ENCODE measurements around the gene RILPL1.
"Not testable (repeated sequence)": the region's sequence is repeated elsewhere in the genome, so short reads cannot be mapped to it uniquely, and the experiment has no call there.

RILPL1 gene

GRCh38 chr12:123529686-123530085, 3.8 kb downstream of the RILPL1 start:
- DNase-seq = no peak

DNA sequence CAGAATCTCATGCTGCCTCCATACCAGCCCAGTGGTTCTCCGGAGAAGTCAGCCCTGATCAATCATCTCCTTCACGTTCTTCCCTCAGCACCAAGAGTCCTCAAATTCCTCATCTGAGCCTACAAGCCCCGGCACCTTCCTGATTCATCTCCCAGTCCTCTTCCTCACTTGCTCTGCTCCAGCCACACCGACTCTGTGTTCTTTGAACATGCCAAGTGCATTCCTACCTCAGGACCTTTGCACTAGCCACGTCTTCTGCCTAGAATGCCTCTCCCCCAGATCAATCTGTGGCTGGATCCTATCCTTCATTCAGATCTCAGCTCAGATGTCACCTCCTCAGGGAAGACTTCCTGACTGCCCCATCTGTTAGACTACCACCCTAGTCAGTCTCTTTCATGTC, 4.7 kb downstream of the RILPL1 start:
- no peak for DNase-seq

DNA sequence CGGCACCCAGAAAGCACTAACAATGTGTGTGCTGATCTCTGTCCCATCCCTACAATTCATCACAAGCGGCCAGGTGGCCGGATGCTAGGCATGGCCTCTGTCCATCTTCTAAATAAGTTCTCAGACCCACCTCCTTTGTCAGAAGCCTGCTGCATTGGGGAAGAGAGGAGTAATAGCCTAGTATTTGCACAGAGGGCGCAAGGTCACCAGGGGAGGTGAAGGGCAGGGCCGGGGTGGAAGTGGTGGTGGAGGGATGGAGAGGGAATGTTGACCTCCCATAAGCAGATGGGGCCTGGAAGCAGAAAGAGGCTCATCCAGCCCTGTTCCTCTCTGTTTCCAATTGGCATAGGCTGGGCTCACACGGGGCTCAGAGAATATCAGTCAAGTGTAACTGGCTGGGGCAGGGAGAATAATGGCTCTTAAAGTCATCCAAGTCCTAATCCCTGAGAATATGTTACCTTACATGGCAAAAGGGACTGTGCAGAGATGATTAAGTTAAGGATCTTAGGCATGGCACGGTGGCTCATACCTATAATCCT, 6.9 kb downstream of the RILPL1 start:
- no peak for DNase-seq

GRCh38 chr12:123524378-123524777, 9.1 kb downstream of the RILPL1 start:
- DNase-seq = no peak

DNA sequence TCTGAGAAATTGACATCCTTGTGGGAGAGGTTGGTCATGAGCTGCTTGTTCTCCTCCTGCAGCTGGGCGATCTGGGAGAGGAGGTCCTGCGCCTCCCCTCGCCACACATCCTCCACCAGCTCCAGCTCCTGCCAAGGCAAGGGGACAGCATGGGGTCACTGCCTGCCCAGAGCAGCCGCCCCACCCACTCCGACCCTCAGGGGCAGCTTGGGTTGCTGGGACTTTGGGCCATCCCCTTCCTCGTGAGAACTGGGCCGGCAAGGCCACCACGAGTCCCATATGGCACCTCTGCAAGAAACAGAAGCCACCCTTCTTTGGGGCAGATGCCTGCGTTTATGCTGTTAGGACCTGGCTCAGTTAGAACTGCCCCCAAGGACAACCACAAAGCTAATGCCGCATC, 10.0 kb downstream of the RILPL1 start:
- no peak for DNase-seq

DNA sequence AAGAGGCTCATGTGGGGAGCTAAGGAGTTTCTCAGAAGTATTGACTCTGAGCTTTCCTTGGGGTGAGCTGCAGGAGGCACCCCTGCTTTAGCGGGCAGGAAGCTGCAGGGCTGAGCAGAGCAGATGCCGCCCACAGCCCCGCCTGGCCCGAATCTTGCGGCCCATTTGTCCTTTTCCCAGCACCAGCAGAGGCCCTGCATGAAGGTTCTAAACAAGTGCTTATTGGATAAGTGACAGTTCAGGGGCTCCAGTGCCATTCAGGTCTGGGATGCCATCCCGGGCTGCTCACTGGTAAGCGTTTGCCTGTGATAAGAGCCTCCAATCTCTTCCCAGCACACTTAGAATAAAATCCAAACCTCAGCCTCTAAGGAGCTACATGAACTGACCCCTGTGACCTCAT, 11.4 kb downstream of the RILPL1 start:
- no peak for DNase-seq

- DNase-seq = no peak
These were observed 12.7 kb downstream of the RILPL1 start for GRCh38 chr12:123520567-123521474.

GRCh38 chr12:123519141-123520001, 14.1 kb downstream of the RILPL1 start:
- no peak for DNase-seq

DNA sequence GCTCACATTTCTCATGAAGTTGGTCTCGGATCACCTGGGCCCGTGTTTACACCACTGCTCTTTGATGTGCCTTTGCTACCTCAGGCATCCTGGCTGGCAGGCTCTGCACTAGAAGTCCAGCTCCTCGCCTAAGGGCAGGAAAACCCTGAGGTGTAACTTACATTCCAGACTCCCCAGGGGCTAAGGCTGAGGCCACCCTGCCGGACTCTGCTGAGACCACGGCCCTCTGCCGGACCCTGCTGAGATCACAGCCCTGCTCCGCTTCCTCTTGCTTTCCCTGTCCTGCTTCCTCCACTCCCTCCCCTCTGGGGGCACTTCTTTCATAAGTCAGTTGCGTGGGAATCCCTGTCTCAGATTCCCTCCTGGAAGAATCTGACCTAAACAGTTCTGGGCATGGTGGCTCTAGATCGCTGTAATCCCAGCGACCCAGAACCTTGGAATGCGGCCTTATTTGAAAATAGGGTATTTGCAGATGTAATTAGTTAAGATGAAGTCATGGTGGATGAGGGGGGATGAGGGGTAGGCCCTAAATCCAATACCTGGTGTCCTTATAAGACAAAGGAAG, 17.2 kb downstream of the RILPL1 start:
- no peak for DNase-seq

- DNase-seq = not testable (repeated sequence)
These were observed 18.8 kb downstream of the RILPL1 start for GRCh38 chr12:123514582-123515221.

DNA sequence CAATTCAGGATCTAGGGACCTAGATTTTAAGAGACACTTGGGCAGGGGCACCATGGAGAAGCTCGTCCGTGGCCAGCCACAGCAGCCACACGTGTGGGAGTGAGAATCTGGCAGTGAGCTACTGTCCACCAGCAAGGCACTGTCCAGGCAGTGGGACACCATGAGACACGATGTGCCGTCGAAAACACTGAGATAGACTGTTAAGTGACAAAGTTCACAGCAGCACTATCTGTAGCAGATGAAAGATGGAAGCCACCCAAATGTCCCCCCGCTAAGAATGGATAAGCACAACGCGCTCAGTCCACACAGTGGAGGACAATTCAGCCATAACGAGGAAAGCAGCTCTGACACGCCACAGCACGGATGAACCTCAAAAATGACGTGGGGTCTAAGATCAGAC, 19.7 kb downstream of the RILPL1 start:
- DNase-seq = no peak

DNA sequence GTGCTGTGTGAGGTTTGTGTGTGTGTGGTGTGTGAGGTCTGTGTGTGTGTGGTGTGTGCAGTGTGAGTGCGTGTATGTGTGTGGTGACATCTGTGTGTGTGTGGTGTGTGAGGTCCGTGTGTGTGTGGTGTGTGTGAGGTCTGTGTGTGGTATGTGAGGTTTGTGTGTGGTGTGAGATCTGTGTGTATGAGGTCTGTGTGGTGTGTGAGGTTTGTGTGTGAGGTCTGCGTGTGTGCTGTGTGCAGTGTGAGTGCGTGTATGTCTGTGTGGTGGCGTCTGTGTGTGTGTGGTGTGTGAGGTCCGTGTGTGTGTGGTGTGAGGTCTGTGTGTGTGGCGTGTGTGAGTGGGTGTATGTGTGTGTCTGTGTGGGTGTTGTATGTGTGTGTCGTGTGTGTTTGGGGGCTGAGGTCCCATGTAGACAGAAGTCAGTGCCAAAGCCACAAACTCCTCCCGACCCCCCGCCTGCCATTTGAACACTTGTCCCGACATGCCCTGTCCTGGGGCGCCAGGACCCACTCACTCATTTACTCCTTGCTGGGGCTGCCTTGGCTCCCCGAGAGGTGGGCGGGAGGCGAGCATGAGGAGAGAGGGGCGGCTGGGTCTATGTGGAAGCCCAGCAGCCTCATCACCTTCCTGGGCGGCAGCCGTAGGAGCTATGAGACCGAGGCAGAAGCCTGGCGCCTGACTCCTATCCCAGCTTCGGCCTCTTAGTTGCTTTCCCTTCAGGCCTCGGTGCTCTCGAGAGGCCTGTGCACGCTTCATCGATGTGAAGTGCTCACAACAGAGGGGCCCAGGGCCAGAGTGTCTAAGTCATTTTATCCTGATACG, 20.5 kb downstream of the RILPL1 start:
- DNase-seq = no peak

DNA sequence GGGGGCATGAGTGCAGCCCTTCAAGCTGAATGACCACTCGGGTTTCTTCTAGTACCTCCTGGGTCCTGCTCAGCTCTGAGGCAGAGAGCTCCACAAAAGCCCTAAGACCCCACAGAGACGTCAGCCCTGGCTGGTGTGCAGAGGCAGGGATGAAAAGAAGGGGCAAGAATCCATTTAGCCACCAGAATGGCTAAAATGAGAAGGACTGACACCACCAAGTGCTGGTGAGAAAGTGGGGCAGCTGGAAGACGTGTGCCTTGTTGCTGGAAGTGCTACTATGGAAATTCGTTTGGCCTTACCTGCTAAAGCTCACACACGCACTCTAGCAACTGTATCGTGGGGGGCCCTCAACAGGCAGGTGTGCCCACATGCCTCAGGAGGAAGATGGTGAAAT, 26.7 kb downstream of the RILPL1 start:
- no peak for DNase-seq

GRCh38 chr12:123506059-123506842, 27.3 kb downstream of the RILPL1 start:
- DNase-seq = no peak

DNA sequence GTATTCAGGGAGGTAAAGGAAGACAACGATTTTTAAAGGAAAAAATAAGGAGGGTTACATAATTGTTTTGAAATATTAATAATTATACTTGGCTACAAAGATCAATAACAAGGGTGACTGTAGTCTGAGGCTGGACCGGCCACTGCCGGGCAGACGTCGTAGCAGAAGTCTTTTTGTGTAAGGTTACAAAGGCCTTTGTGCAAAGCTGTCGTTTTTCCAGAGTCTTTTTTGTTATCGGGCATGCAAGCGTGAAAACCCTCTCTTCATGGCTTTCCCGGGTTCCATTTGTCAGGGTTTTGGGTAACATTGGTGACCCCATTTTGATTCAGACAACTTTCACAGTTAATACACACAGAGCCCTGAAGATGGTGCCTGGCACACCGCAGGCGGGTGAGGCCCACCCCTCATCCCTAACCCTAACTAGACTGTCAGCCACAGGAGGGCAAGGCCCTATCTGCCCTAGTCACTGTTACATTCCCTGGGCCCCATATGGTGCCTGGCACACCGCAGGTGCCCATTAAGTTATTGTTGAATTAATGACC, 31.3 kb downstream of the RILPL1 start:
- no peak for DNase-seq

DNA sequence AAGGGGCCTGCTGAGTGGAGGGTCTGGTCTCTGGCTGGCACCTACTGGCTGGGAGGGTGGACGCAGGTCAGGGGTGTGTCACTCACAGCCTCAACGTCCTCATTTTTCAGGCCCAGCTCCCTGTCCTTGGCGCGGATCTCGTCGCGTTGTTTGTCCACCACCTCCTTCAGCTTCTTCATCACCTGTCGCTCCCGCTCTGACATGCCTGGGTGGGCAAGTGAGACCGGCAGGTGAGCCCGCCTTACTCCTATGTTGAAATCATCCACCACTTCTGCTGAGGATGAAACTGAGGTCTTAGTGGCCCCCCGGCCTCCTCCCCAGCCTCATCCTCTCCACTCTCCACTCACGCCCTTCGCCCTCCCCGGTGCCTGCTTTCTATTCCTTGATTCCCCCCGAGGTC, 34.2 kb downstream of the RILPL1 start:
- DNase-seq = no peak

DNA sequence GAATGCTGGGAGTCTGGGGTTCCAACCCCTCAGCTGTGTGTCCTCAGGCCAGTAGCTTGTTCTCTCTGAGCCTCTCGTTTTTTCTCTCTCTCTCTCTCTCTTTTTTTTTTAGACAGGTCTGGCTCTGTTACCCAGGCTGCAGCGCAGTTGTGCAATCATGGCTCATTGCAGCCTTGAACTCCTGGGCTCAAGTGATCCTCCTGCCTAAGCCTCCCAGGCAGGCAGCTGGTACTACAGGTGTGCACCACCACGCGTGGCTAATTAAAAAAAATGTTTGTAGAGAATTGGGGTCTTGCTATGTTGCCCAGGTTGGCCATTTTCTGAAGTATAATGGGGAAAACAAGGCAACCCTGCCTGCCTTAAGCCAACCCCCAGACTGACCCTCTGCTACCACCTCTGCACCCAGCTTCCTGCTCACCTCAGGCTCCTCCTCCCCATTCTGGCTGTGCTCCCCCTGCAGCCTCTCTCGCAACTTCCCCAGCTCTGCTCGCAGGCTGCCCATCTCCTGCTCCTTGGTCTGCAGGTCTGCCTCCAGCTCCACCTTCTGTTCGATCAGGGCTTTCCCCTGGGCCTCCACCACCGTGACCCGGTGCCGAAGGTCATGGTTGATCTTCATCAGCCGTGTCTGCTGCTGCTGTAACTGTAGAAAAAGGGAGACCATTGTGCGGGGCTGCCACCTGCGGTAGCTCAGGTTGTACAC, 35.2 kb downstream of the RILPL1 start:
- DNase-seq = no peak

DNA sequence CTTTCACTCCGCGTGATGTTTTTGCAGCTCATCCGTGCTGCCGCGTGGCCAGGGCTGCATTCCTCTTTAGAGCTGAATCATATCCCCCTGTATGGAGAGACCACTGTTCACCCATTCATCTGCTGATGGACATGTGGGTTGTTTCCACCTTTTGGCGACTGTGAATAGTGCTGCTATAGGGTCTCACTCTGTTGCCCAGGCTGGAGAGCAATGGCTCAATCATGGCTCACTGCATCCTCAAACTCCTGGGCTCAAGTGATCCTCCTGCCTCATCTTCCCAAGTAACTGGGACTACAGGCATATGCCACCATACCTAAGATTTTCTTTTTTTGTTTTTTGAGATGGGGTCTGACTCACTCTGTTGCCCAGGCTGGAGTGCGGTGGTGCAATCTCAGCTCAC, 36.5 kb downstream of the RILPL1 start:
- DNase-seq = no peak

GRCh38 chr12:123494124-123494851, 39.2 kb downstream of the RILPL1 start:
- DNase-seq = no peak

Data from activated CD4-positive, alpha-beta T cell treated with anti-CD3 and anti-CD28 coated beads, Interleukin-2, Interleukin-6, amounts not matched to agents 100 ng/mL and 50 ng/mL, durations not matched to agents 16 hours and 8 hours (primary cell).